A549 (cell line): ENCODE results near the gene RNASE8. TPM values are rescaled to one million over a fixed set of nuclear protein-coding genes. Genes with fewer than 3 reads are reported as not detected.

ENCODE experiments used
- ATAC-seq, 2 experiments: fragments of 200-7000 bp in 1 of 2; fragments of >200 bp in 1 of 2; cut with Nextera tagmentation in 1 of 2; cut with Tn5 transposase in 1 of 2; 3 replicates each; pipeline versions ENCODE4 v1.8.0 to v1.9.1; 2018 to 2020; ENCODE audit warnings: mild to moderate bottlenecking in 1 of 2, moderate library complexity in 1 of 2
- CTCF ChIA-PET: fragments of 300-600 bp; sonication (Branson Sonifier 250); formaldehyde crosslinking; extraction: SDS; loops from one replicate; lab custom pipeline; 2021; ENCODE audit warnings: antibody characterized with exemption, inconsistent platforms; lab: Yijun Ruan, JAX
- POLR2A ChIA-PET: fragments of 350-600 bp; formaldehyde crosslinking; extraction: SDS; loops from one replicate; lab custom pipeline; 2021; ENCODE audit warnings: antibody characterized with exemption, inconsistent platforms; lab: Yijun Ruan, JAX
- DNase-seq, 2 experiments: peaks; one replicate each; pipeline versions ENCODE4 v3.0.0 to v3.0.0-alpha.2; 2011 to 2016; ENCODE audit warnings: low read depth in 1 of 2, low spot score in 1 of 2
- FAIRE-seq: peaks from 2 replicates; lab custom pipeline; 2011; peaks lifted over from hg19 to GRCh38; lab: Jason Lieb, UNC
- H3K27ac ChIP-seq, 2 experiments: fragments of >200 bp; sonication (Bioruptor Twin); formaldehyde crosslinking; 3 replicates each; pipeline ENCODE4 v1.5.1; 2016 to 2017
- H3K4me1 ChIP-seq: fragments of >200 bp; sonication (Bioruptor Twin); formaldehyde crosslinking; 3 replicates; pipeline ENCODE4 v1.6.1; 2016
- H3K4me2 ChIP-seq: fragments of >200 bp; sonication (Bioruptor Twin); formaldehyde crosslinking; 3 replicates; pipeline ENCODE4 v1.6.1; 2016
- H3K4me3 ChIP-seq: fragments of >200 bp; sonication (Bioruptor Twin); formaldehyde crosslinking; 3 replicates; pipeline ENCODE4 v1.5.1; 2016
- H3K9me3 ChIP-seq: fragments of >200 bp; sonication (Bioruptor Twin); formaldehyde crosslinking; 3 replicates; pipeline ENCODE4 v1.6.1; 2016
- CBX2 ChIP-seq: fragments of 200-600 bp; sonication (generic); IDR thresholded peaks from 2 replicates; pipeline ENCODE4 v1.6.1; 2016; ENCODE audit warnings: low read depth, mild to moderate bottlenecking, borderline replicate concordance
- CBX8 ChIP-seq: fragments of 200-600 bp; sonication (generic); IDR thresholded peaks from 2 replicates; pipeline ENCODE4 v1.6.1; 2016
- EHMT2 ChIP-seq: fragments of 200-600 bp; sonication (generic); IDR thresholded peaks from 2 replicates; pipeline ENCODE4 v1.6.1; 2016; ENCODE audit warnings: antibody characterized with exemption, low read depth, mild to moderate bottlenecking, moderate library complexity
- EP300 ChIP-seq, 2 experiments: fragments of >200 bp; sonication (Bioruptor Twin); formaldehyde crosslinking; IDR thresholded peaks; 2 replicates in 1 of 2; 3 replicates in 1 of 2; pipeline ENCODE4 v1.6.1; 2016 to 2017
- FOSB ChIP-seq: fragments of 250-450 bp; sonication (Bioruptor Pico); IDR thresholded peaks from 2 replicates; pipeline ENCODE4 v1.5.0; 2020; ENCODE audit warnings: mild to moderate bottlenecking, moderate library complexity
- FOXS1 ChIP-seq: fragments of 250-450 bp; sonication (Bioruptor Pico); IDR thresholded peaks from 2 replicates; pipeline ENCODE4 v1.5.0; 2020; ENCODE audit warnings: mild to moderate bottlenecking, moderate library complexity
- GATA3 ChIP-seq: IDR thresholded peaks from 2 replicates; pipeline ENCODE4 v1.6.1; 2012; ENCODE audit warnings: borderline replicate concordance
- HEYL ChIP-seq: fragments of 250-450 bp; sonication (Bioruptor Pico); IDR thresholded peaks from 2 replicates; pipeline ENCODE4 v1.8.0; 2021; ENCODE audit warnings: mild to moderate bottlenecking, moderate library complexity
- HOXA7 ChIP-seq: fragments of 250-450 bp; sonication (Bioruptor Pico); IDR thresholded peaks from 2 replicates; pipeline ENCODE4 v1.5.0; 2020; ENCODE audit warnings: mild to moderate bottlenecking, moderate library complexity
- HOXB13 ChIP-seq: fragments of 250-450 bp; sonication (Bioruptor Pico); IDR thresholded peaks from 2 replicates; pipeline ENCODE4 v1.5.0; 2020; ENCODE audit warnings: low read depth, mild to moderate bottlenecking, moderate library complexity
- HOXB5 ChIP-seq: fragments of 250-450 bp; sonication (Bioruptor Pico); IDR thresholded peaks from 2 replicates; pipeline ENCODE4 v1.5.0; 2020; ENCODE audit warnings: mild to moderate bottlenecking, moderate library complexity
- JUN ChIP-seq, 2 experiments: fragments of >200 bp; sonication (Bioruptor Twin); formaldehyde crosslinking; IDR thresholded peaks; 2 replicates in 1 of 2; 3 replicates in 1 of 2; pipeline ENCODE4 v1.6.1; 2016 to 2017
- KDM5A ChIP-seq: fragments of 200-600 bp; sonication (generic); IDR thresholded peaks from 2 replicates; pipeline ENCODE4 v1.6.1; 2016; ENCODE audit warnings: antibody characterized with exemption, mild to moderate bottlenecking
- MAFK ChIP-seq: fragments of 450-650 bp; IDR thresholded peaks from 2 replicates; pipeline ENCODE4 v1.6.1; 2014; ENCODE audit not compliant: partially characterized antibody
- MYC ChIP-seq: IDR thresholded peaks from 2 replicates; pipeline ENCODE4 v1.6.1; 2012; ENCODE audit warnings: mild to moderate bottlenecking, inconsistent platforms, low read length, improper control_type of control experiment, borderline replicate concordance
- NPAS2 ChIP-seq: fragments of 250-450 bp; sonication (Bioruptor Pico); IDR thresholded peaks from 2 replicates; pipeline ENCODE4 v1.8.0; 2022; ENCODE audit warnings: mild to moderate bottlenecking, moderate library complexity, borderline replicate concordance
- NR3C1 ChIP-seq: fragments of >200 bp; sonication (Bioruptor Twin); formaldehyde crosslinking; IDR thresholded peaks from 3 replicates; pipeline ENCODE4 v1.6.1; 2017
- POLR2A ChIP-seq: IDR thresholded peaks from 2 replicates; pipeline ENCODE4 v1.6.1; 2012; ENCODE audit warnings: mild to moderate bottlenecking, low read length
- RCOR1 ChIP-seq: fragments of 150-350 bp; IDR thresholded peaks from 2 replicates; pipeline ENCODE4 v1.6.1; 2014; ENCODE audit warnings: antibody characterized with exemption, low read length, low read depth
- RNF2 ChIP-seq: fragments of 200-600 bp; sonication (generic); IDR thresholded peaks from 2 replicates; pipeline ENCODE4 v1.6.1; 2016; ENCODE audit warnings: low read depth, mild to moderate bottlenecking, antibody characterized with exemption, moderate library complexity, borderline replicate concordance
- ZFP36 ChIP-seq: fragments of 450-650 bp; IDR thresholded peaks from 2 replicates; pipeline ENCODE4 v1.6.1; 2014; ENCODE audit warnings: borderline replicate concordance; ENCODE audit not compliant: partially characterized antibody
- WGBS: methylation state at CpG from one replicate; pipeline ENCODE4 v1.1.6; 2017; ENCODE audit errors: missing lambda C conversion rate; 5-methylcytosine and 5-hydroxymethylcytosine counted together
- polyA plus RNA-seq, 4 experiments: library from polyadenylated mRNA; depleted of rRNA in 3 of 4; stranded (reverse); fragments of >200 nt; fragmentation: RNase III in 1 of 4; extraction: RNeasy Plus Mini Kit Qiagen cat#74134 plus additional on column Dnase treatment in 1 of 4; gene quantifications; 2 replicates in 3 of 4; 3 replicates in 1 of 4; pipeline ENCODE4 v1.2.3, GENCODE V29; 2011 to 2017
- TF ChIP-seq, protein P1 (sequence below): fragments of >200 bp; sonication (Bioruptor Twin); formaldehyde crosslinking; IDR thresholded peaks from 3 replicates; pipeline ENCODE4 v1.5.1; 2016
- TF ChIP-seq, protein P2 (sequence below): IDR thresholded peaks from 2 replicates; pipeline ENCODE4 v1.6.1; 2012; ENCODE audit warnings: low read depth, borderline replicate concordance
- TF ChIP-seq, protein P3 (sequence below): fragments of >200 bp; sonication (Bioruptor Twin); formaldehyde crosslinking; IDR thresholded peaks from 3 replicates; pipeline ENCODE4 v1.6.1; 2016
- TF ChIP-seq, protein P4 (sequence below): IDR thresholded peaks from 2 replicates; pipeline ENCODE4 v1.6.1; 2012

RNASE8 gene
- polyA plus RNA-seq, 2 of the 4 experiments (the other 2 are of a cell fraction) = not detected

DNA sequence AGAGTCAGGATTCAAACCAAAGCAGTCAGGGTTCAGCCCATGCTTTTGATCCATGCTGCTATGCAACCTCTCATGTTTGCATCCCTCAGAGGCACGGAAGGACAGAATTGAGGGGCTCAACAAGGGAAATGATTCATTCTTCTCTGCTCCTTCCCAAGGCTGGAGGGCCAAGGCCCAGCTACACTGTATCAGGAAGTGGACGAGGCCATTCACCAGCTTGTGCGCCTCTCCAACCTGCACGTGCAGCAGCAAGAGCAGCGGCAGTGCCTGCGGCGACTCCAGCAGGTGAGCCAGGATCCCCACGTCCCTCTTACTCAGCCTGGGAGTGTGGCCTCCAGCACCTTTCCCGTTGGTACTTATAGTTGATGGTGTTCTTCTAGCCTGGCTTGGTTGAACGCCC lies 21.1 kb downstream of the RNASE8 start:
- Histone ChIP-seq H3K4me2 (no peak overlapping the region), H3K4me3 (no peak overlapping the region), H3K4me1 (no peaks in the 10 kb centered on the region), H3K27ac (no peak overlapping the region), H3K9me3 (no peaks in the 10 kb centered on the region)
- no peak for FAIRE-seq
- ATAC-seq = no peak
- 70% methylated on average over 5 of the region's 10 CpGs for whole genome bisulfite sequencing
- TF ChIP-seq ZFP36 = no peak
- TF ChIP-seq MYC = no peak
- TF ChIP-seq FOXS1 (CRISPR knock-in tag) = no peak
- TF ChIP-seq HOXB5 (CRISPR knock-in tag) = no peak
- TF ChIP-seq NR3C1 = no peak
- TF ChIP-seq CBX2 = no peak
- TF ChIP-seq HEYL (CRISPR knock-in tag) = no peak
- no peak for TF ChIP-seq MAFK
- TF ChIP-seq EP300 (IDR thresholded peaks at IDR 0.05) = no peak
- no peak for TF ChIP-seq RCOR1
- TF ChIP-seq CBX8 = no peak
- TF ChIP-seq HOXB13 = no peak
- TF ChIP-seq POLR2A = no peak
- TF ChIP-seq HOXA7 = no peak
- TF ChIP-seq, all 56 proteins: peak for 0
- DNase-seq = no peak
- ChIA-PET POLR2A (no interaction called here), CTCF (interaction anchor here (1.7 to 15.5 kb wide), 5 partner anchors 7 to 64 kb away, joined by 6 to 369 read pairs (median 37); partner anchors contain the start of genes ARHGEF40, TMEM253 and ZNF219)

DNA sequence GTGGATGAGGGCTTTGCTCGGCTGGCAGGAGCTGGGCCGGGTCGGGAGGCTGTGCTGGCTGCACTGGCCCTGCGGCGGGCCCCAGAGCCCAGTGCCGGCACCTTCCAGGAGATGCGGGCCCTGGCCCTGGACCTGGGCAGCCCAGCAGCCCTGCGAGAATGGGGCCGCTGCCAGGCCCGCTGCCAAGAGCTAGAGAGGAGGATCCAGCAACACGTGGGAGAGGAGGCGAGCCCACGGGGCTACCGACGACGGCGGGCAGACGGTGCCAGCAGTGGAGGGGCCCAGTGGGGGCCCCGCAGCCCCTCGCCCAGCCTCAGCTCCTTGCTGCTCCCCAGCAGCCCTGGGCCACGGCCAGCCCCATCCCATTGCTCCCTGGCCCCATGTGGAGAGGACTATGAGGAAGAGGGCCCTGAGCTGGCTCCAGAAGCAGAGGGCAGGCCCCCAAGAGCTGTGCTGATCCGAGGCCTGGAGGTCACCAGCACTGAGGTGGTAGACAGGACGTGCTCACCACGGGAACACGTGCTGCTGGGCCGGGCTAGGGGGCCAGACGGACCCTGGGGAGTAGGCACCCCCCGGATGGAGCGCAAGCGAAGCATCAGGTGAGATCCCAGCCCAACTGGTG lies 24.0 kb downstream of the RNASE8 start:
- ChIA-PET CTCF (interaction anchor here (0.8 to 15.5 kb wide), 6 partner anchors 10 to 67 kb away, joined by 4 to 369 read pairs (median 34); partner anchors contain the start of genes ARHGEF40, TMEM253 and ZNF219), POLR2A (no interaction called here)
- DNase-seq (no peak), ATAC-seq (no peak; a peak in 1 of 6 replicates), FAIRE-seq (no peak)
- H3K9me3 ChIP-seq = no peaks in the 10 kb centered on the region
- H3K4me1 ChIP-seq = peaks cover 6% of the 10 kb centered on the region; the same call in 1 of the 3 replicates
- 83% methylated on average over 10 of the region's 30 CpGs for WGBS
- no peak overlapping the region for H3K4me2 ChIP-seq
- TF ChIP-seq JUN (IDR thresholded peaks at IDR 0.05) (no peak), RNF2 (no peak), NPAS2 (no peak), KDM5A (no peak), HOXB5 (CRISPR knock-in tag) (no peak), EHMT2 (no peak), GATA3 (no peak), EP300 (IDR thresholded peaks at IDR 0.05) (no peak), FOSB (CRISPR knock-in tag) (no peak)
- TF ChIP-seq, protein P1, sequence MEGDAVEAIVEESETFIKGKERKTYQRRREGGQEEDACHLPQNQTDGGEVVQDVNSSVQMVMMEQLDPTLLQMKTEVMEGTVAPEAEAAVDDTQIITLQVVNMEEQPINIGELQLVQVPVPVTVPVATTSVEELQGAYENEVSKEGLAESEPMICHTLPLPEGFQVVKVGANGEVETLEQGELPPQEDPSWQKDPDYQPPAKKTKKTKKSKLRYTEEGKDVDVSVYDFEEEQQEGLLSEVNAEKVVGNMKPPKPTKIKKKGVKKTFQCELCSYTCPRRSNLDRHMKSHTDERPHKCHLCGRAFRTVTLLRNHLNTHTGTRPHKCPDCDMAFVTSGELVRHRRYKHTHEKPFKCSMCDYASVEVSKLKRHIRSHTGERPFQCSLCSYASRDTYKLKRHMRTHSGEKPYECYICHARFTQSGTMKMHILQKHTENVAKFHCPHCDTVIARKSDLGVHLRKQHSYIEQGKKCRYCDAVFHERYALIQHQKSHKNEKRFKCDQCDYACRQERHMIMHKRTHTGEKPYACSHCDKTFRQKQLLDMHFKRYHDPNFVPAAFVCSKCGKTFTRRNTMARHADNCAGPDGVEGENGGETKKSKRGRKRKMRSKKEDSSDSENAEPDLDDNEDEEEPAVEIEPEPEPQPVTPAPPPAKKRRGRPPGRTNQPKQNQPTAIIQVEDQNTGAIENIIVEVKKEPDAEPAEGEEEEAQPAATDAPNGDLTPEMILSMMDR = no peak
- TF ChIP-seq, protein P2, sequence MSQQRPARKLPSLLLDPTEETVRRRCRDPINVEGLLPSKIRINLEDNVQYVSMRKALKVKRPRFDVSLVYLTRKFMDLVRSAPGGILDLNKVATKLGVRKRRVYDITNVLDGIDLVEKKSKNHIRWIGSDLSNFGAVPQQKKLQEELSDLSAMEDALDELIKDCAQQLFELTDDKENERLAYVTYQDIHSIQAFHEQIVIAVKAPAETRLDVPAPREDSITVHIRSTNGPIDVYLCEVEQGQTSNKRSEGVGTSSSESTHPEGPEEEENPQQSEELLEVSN = no peak
- TF ChIP-seq, protein P3, sequence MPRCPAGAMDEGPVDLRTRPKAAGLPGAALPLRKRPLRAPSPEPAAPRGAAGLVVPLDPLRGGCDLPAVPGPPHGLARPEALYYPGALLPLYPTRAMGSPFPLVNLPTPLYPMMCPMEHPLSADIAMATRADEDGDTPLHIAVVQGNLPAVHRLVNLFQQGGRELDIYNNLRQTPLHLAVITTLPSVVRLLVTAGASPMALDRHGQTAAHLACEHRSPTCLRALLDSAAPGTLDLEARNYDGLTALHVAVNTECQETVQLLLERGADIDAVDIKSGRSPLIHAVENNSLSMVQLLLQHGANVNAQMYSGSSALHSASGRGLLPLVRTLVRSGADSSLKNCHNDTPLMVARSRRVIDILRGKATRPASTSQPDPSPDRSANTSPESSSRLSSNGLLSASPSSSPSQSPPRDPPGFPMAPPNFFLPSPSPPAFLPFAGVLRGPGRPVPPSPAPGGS = no peak
- TF ChIP-seq, protein P4, sequence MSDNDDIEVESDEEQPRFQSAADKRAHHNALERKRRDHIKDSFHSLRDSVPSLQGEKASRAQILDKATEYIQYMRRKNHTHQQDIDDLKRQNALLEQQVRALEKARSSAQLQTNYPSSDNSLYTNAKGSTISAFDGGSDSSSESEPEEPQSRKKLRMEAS = no peak
- H3K27ac ChIP-seq = no peak overlapping the region
- no peak overlapping the region for H3K4me3 ChIP-seq
